Measurements from ENCODE around the gene IQGAP1. TPM values are rescaled to one million over a fixed set of nuclear protein-coding genes. Genes with fewer than 3 reads are reported as not detected.
A peak's percentile ranks its signal among the peaks of the same experiment; 100 is the strongest.

The IQGAP1 gene, protein sequence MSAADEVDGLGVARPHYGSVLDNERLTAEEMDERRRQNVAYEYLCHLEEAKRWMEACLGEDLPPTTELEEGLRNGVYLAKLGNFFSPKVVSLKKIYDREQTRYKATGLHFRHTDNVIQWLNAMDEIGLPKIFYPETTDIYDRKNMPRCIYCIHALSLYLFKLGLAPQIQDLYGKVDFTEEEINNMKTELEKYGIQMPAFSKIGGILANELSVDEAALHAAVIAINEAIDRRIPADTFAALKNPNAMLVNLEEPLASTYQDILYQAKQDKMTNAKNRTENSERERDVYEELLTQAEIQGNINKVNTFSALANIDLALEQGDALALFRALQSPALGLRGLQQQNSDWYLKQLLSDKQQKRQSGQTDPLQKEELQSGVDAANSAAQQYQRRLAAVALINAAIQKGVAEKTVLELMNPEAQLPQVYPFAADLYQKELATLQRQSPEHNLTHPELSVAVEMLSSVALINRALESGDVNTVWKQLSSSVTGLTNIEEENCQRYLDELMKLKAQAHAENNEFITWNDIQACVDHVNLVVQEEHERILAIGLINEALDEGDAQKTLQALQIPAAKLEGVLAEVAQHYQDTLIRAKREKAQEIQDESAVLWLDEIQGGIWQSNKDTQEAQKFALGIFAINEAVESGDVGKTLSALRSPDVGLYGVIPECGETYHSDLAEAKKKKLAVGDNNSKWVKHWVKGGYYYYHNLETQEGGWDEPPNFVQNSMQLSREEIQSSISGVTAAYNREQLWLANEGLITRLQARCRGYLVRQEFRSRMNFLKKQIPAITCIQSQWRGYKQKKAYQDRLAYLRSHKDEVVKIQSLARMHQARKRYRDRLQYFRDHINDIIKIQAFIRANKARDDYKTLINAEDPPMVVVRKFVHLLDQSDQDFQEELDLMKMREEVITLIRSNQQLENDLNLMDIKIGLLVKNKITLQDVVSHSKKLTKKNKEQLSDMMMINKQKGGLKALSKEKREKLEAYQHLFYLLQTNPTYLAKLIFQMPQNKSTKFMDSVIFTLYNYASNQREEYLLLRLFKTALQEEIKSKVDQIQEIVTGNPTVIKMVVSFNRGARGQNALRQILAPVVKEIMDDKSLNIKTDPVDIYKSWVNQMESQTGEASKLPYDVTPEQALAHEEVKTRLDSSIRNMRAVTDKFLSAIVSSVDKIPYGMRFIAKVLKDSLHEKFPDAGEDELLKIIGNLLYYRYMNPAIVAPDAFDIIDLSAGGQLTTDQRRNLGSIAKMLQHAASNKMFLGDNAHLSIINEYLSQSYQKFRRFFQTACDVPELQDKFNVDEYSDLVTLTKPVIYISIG (N-terminal part only)
- total RNA-seq: 265 TPM
- long read RNA-seq, full-length matches to known transcripts: 59 of 181 reads
- long read RNA-seq, partial matches to known transcripts: 111 of 181 reads
- long read RNA-seq, other reads (novel, unspliced or antisense): 11 of 181 reads

DNA sequence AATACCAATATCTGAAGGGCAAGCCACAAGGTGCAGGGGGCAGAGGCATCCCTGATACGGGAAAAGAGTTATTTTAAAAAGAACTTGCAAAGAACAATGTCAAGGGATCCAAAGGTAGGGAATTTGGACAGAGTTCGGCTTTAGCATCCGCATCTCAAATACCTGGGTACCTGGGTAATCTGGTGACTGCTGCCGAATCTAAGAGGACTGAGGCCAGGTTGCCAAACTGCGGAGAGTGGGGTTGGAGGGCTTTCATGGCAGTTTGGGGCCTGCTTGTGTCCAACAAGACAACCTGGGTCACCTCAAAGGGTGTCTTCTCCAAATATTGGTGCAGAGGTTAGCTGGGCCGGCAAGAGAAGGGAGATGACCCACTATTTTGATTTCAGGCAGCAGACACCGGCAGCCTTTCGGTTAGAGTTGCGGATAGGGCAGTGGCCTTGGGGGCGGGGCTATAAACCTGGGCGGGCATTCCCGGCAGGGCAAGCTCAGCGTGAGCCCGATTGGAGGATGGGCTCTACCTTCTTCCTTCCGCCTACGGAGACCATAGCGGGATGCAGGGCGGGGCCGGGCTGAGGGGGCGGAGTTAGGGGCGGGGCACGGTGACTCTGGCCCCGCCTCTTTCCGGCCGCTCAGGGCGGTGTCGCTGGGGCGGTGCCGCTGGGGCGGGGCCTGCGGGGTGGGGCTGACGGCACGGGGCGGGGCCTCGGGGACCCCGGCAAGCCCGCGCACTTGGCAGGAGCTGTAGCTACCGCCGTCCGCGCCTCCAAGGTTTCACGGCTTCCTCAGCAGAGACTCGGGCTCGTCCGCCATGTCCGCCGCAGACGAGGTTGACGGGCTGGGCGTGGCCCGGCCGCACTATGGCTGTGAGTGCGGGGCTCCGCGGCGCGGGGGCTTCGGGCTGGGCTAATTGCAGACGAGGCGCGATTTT, at the start of gene IQGAP1:
TSS of gene IQGAP1 (plus strand) at position 709 of the 928 bp plus-strand sequence. CDS start at position 809, 100 bp downstream.
- peaks cover 42% of the 10 kb centered on the region for H3K4me1 ChIP-seq
- H3K27ac ChIP-seq: peak within 1 kb of the TSS; percentile 99
- H3K9me3 ChIP-seq: no peaks in the 10 kb centered on the region
- DNase-seq: peak; percentile 99
- intact Hi-C loops (cut with DNase I): no loop called here
- no peaks in the 10 kb centered on the region for H3K27me3 ChIP-seq (ENCODE audit: low read depth)
- peaks cover 21% of the 10 kb centered on the region for H3K36me3 ChIP-seq
- TF ChIP-seq, protein P1, sequence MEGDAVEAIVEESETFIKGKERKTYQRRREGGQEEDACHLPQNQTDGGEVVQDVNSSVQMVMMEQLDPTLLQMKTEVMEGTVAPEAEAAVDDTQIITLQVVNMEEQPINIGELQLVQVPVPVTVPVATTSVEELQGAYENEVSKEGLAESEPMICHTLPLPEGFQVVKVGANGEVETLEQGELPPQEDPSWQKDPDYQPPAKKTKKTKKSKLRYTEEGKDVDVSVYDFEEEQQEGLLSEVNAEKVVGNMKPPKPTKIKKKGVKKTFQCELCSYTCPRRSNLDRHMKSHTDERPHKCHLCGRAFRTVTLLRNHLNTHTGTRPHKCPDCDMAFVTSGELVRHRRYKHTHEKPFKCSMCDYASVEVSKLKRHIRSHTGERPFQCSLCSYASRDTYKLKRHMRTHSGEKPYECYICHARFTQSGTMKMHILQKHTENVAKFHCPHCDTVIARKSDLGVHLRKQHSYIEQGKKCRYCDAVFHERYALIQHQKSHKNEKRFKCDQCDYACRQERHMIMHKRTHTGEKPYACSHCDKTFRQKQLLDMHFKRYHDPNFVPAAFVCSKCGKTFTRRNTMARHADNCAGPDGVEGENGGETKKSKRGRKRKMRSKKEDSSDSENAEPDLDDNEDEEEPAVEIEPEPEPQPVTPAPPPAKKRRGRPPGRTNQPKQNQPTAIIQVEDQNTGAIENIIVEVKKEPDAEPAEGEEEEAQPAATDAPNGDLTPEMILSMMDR (IDR thresholded peaks at IDR 0.05): no peak
- ATAC-seq: peak; percentile 97 to 99
- peak within 1 kb of the TSS; percentile 90 for H3K4me3 ChIP-seq

DNA sequence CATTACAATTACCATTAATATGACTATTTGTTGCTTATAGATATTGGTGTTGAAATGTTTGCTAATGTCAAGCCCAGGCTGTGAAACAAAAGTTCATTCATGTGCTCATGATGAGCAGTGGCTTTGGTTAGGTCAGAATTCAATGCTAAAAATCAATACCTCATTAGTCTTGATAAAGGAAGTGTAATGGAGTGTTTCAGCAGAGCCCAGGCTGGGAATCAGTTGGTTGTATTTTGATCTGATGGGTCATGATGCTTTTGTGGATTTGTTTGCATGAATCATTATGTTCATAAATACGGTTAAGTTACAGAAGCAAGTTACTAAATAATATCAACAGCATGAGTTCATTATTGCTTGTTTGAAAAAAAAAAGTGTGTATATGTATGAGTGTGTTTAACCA, 49.5 kb upstream of the IQGAP1 start:
- Histone ChIP-seq H3K36me3 (no peaks in the 10 kb centered on the region), H3K27me3 (ENCODE audit: low read depth) (no peaks in the 10 kb centered on the region), H3K9me3 (no peaks in the 10 kb centered on the region), H3K4me1 (peaks cover 21% of the 10 kb centered on the region), H3K27ac (no peak overlapping the region), H3K4me3 (no peak overlapping the region)
- TF ChIP-seq, protein P1 (IDR thresholded peaks at IDR 0.05): no peak
- no peak for DNase-seq
- no peak for ATAC-seq
- intact Hi-C loops (cut with DNase I): no loop called here

DNA sequence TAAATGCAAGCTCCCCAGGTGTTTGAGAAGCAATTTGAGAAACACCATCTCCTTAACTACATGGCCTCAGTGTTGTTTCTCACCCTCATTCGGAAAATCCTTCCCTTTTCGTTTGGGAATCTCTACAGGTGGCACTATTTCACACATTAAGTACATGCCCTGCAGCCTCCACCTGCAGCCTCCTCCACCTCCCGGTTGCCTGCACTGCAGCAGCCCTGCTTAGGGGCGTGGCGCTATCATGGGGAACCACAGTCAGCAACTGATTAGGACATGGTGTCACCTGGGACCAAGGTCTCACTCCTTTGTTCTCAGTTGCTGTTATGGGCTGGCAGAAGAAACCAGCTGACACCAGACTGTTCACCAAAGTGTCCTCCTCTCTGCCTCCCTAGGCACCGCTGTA, 47.7 kb upstream of the IQGAP1 start:
- intact Hi-C loops (cut with DNase I): no loop called here
- ATAC-seq: no peak

DNA sequence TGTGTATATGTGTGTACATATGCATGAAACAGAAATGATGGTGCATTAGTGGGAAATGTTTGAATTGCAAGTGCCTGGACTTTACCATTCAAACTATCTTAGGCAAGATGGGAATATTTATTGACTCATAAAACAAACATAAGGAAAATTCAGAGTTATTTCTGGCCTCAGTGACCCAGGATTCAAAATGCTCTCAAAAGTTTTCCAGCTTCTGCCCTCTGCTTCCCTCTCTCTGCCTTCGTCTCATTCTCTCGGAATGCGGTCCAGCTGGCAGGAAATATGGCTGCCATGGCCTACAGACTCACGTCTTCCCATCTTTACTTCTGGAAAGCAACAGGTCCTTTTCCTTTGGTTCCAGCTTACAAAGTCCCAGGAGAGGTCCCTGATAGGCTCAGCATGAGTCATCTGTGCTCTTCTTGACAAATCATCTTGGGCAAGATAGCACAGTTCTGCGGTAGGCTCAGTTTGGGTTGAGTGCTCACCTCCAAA, 44.7 kb upstream of the IQGAP1 start:
- intact Hi-C loops (cut with DNase I): no loop called here
- no peaks in the 10 kb centered on the region for H3K27me3 ChIP-seq (ENCODE audit: low read depth)
- H3K4me3 ChIP-seq: no peak overlapping the region
- TF ChIP-seq, protein P1 (IDR thresholded peaks at IDR 0.05): no peak
- DNase-seq (no peak), ATAC-seq (no peak)
- no peaks in the 10 kb centered on the region for H3K36me3 ChIP-seq
- H3K9me3 ChIP-seq: no peaks in the 10 kb centered on the region
- peaks cover 15% of the 10 kb centered on the region for H3K4me1 ChIP-seq
- no peak overlapping the region for H3K27ac ChIP-seq

More for the DNA sequence above, 47.7 kb upstream of the IQGAP1 start:
- H3K4me3 ChIP-seq: no peak overlapping the region
- no peak for DNase-seq
- no peaks in the 10 kb centered on the region for H3K9me3 ChIP-seq
- TF ChIP-seq, protein P1 (IDR thresholded peaks at IDR 0.05): no peak
- peaks cover 21% of the 10 kb centered on the region for H3K4me1 ChIP-seq
- no peak overlapping the region for H3K27ac ChIP-seq
- H3K36me3 ChIP-seq: no peaks in the 10 kb centered on the region
- H3K27me3 ChIP-seq (ENCODE audit: low read depth): no peaks in the 10 kb centered on the region
